DMS114 treated with DMSO at 0.1 percent for 48 hours (cell line): ENCODE results near the gene EFNA5.

Source experiments
- DNase-seq: peaks from one replicate; lab custom pipeline; 2025; ENCODE audit not compliant: unreplicated experiment; lab: John Stamatoyannopoulos, UW

Gene EFNA5

DNA sequence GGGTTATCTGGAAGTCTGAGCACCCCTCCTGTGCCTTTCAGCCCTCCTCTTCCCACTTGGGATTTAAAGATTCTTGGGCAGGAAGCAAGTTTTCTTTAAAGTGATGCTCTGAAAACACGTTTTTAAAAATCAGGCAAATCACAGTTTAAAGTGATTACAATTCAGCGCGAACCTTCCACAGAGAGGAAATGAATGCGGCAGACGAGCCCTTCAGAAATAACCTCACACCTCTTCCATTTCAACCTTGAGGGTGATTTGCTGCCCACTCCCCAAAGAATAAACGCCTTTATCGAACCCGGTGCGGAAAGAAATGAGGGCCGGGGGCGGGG, 2.3 kb upstream of the EFNA5 start:
- DNase-seq = no peak

GRCh38 chr5:107672211-107673038, 1.7 kb upstream of the EFNA5 start:
- DNase-seq = peak; percentile 79

DNA sequence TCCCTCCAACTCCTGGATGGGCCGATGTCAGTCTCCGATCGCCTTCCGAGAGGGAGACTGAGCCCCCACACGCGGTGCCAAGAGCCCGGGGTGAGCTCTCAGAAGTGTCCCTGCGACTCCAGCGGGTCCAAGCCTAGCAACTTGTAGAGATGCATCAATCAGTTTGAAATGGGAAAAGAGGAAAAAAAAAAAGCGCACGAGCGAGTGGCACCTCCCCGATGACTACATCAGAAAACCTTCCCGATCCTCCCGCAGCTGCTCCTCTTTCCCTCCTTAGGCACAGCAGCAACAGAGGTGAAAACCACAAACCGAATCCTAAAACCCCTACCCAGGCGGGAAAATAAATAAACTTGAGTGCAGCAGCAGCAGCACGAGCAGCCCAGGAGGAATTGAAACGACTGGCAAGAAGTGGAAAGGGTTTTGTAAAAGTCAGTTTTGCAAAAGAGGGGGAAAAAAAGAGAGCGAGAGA, 1.0 kb upstream of the EFNA5 start:
- peak; percentile 73 for DNase-seq

DNA sequence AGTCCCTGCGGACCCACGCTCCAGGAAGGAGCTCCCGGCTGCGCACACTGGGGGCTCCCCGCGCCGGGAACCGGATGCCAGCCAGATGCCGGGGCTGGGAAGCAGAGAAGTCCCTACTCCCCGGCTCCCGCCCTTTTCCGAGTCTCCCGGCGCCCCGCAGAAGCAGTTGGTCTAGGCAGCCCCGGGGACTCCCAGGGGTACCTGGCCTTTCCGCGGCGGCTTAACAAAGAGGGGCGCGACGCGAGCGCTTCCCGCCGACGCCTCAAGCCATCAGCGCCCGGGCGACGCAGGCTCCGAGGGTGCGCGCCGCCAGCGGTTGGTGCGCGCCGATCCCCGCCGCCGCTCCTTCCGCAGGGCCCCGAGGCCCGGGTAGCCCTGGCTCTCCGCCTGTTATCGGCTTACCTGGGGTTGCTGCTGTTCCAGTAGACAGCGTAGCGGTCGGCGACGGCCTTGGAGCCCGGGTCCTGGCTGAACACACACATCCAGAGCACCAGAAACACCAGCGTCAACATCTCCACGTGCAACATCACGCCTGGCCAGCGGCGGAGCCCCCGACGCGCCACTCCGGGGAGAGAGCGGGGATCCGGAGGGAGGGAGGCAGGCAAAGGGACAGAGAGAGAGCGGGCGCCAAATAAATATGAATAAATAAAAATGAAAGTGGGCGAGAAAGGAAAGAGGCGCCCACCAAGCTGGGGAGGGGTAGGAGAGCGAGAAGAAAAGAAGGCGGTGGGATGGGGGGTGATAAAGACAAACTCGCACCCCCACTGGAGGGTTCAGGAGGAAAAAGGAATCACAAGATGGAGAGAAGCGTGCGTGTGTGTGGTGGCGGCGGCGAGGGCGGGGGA, 428 bp downstream of the EFNA5 start:
- no peak for DNase-seq

DNA sequence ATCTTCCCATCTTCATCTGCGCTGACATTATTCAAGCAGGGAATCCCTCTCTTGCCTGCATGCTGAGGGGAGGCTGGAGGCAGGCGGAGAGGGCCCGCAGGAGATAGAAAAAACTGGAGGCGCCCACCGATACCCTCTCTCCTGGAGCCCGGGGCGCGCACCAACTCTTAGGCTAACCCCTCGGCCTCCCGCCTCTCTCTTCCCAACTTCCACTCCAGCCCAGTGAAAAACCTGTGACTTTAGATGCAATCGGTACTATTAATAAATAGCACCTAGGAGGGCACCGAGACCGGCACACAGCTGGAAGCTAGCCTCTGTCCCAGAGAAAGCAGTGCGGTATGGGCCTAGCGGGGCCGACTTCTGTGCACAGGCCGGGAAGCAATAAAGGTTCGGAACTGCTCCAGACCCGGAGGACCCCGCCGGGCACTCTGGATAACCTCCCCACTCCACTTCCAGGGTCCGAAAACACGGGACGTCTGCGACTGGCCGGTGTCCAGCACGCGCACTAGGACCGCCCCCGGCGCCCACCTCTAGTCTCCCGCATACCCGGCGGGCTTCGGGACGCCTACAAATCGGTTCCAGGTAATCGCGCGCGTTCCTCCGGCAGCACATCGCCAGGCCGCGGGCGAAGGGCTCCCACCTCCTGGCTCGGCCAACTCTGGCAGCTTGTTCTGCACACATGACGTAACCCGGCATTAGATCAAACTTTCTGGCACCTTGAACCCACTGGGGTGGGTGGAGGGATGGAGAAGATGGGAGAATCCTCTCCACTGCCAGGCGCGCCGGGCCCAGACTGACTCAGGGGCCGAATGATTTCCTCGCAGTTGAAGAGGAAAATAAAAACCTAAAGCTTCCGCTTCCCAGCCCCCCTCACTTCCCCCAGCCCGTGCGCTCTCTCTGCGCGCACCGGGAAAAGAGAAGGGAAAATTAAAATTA, 1.4 kb downstream of the EFNA5 start:
- DNase-seq = no peak

DNA sequence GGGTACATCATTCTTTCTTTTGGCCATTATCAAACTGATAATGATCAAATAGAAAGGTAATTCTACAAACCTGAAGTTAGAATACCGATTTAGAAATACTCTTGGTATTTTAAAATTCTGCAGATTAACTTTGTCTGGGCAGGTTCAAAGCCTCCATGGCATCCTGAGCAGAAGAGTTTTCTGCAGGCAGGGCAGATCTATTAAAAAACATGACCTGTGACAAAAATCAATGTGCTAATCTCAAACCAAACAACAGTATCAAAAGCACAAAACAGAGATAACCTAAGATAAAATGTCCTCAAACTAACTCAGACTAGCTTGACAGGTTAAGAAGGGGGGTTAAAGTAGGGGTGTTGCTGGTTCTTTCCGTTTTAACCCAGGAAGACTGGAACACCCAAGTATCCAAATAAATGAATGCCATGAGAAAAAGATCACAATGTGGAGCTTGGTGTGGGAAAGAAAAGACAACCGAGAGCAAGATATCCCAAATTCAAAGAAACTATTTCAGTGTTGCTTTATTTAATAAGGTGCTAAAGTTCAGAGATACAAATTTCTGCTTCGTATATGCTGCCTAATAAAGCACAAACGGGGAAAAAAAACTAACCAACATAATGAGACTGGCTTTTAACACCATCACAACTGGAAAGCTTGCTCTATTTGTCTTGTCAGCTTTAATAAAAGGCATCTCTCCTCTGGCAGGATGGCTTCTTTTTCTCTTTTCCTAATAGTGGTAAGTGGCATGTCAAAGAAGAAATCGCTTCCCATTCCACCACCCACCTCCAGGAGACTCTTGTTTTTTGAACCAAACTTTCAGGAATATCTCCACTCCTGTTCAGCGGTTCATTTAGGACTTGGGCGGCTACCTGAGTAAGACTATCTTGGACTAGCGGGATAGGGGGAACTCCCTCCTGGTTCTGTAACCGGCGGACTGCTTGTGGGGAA, 2.3 kb downstream of the EFNA5 start:
- DNase-seq = no peak

DNA sequence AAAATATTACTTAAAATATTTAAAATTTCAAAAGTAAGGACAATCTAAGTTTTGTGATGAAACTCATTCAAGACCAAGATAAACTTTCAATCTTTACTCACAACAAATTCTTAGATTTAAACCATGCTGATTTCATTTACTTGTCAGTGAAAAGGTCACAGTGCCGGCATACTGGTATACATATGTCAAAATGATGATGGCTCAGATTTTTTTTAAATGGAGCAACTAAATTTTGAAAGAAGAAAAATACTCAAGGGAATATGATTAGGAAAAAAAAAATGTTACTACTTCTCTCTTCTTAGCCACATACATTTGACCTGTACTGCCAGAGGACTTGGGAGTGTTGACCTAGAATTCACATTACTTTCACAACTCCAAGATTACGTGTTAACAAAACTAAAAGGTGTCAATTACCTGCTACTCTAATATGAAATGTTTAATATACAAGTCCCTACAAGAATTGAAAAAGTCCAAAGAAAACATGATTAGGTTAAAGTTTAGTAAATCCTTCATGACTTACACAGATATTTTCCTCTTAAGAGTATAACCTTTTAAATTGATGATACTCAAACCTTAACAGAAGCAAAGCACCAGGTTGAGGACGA, 4.6 kb downstream of the EFNA5 start:
- DNase-seq = no peak

DNA sequence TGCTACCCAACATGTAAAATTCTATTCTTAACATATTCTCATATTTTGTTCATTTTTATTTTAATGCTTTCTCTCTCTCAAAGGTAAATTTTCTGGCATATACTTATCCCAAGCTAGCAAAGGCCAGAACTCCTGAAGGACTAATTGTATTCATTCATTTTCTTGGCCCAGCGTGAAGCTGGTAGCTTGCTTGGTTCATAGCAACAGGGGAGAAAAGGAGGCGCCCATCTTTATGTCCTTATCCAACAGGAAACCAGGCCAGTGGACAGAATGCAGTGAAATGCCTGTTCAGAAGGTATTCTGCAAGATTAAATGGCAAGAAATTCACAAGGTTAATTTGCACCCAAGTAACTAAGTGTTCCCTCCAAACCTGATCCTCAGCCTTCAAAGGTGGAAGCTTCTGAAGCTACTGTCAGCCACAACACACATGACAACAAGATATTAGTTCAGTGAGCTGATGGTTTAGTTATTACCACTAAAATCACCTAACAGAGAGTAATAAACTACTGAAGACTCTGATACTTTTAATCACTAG, 5.6 kb downstream of the EFNA5 start:
- DNase-seq = no peak

- no peak for DNase-seq
Observed at GRCh38 chr5:107663697-107664096, 7.0 kb downstream of the EFNA5 start.

- DNase-seq = no peak
Observed at GRCh38 chr5:107661650-107662044, 9.1 kb downstream of the EFNA5 start.

DNA sequence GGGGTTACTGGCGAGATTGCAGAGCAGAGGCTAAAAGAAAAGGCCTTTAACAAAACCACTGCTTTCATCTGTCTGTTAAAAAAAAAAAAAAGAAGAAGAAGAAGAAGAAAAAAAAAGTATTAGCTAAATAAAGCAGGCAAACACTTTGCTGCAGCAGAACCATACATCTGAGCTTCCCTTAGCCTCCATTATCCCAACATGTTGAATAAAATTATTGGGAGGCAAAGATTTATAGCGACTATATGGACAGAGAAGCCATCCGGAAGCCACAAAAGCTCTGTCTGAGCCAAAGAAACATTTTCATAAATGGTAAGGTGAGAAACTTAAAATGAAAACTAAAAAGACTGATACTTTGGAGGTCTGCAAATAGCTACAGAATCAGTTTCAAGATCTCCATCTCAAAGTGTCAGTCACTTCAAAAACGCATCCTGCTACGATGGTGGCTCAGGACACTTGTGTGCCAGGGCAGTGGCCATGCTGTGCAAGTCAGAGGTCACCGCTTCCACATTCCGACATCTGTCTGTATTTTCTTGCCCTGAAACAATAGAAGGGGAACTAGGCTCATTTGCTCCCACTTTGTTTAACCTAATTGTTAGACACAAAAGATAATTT, 9.6 kb downstream of the EFNA5 start:
- no peak for DNase-seq

GRCh38 chr5:107658528-107658927, 12.2 kb downstream of the EFNA5 start:
- DNase-seq = no peak

DNA sequence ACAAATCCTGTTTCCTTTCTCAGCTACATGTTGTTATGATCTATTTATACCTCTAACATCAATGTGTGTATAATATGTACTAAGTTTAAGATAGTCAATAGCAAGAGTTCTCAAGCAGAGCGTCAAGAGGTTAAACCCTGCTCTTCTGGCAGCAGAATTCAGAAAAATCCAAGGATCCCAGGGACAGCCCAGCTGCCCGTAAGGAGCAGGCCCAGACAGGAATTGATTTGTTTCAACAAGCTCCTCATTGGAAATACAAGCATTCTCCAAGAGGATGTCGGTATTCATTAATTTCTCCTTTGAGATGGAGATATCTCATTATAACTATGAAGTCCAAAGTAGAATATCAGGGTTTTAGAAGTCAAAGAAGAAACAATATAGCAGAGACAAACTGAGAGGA, 14.9 kb downstream of the EFNA5 start:
- DNase-seq = no peak

GRCh38 chr5:107654827-107655226, 15.9 kb downstream of the EFNA5 start:
- DNase-seq = no peak

DNA sequence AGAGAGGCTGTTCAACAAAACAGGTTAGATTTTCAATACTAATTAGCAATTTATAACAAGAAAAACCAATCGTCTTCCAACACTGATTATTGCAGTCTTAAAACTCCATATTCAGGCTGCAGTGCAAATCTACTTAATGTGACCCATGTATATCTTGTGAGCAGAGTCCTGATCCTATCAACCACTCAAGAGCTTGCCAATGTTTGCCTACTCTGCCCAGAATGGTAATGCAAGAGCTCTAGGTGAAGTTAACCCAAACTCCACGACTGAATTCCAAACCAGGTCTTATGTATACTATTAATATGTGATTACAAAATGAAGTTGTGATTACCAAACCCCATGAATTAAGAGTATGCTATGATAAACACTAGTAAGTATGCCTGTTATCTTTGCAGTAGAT, 17.1 kb downstream of the EFNA5 start:
- DNase-seq = no peak

DNA sequence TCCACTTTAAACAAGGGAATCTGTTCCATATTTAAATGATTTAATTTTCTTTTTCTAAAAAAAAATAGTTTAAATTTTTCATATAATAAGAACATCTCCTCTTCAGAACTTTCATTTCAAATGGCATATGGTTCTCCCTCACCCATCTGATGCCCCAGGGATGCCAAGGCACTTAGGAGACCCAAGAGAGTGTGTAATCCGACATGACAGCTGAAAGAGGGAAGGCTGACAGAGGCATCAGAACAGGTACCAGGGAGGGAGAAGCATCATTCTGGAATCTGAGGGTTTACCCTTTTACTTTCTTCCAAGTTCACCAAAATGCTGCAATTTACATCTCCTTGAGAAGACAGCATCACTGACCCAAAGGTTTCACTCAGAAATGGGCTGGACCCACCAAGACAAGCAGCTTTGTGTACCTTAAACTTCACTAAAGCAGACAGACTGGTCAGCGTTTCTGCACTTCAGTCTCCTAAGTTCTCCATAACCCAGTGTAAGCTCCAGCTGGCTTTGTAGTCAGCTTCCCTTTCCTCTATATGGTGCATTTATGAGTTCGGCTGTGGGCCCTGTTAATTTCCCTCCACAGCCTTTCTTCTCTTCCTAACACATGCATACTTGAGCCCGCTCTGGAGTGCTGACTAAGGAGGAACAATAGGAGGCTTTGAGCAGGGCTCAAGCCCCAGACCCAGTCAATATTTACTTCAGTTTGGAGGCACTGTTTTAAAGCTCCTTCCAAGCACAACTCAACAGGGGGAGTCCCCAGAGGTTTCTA, 17.7 kb downstream of the EFNA5 start:
- no peak for DNase-seq

DNA sequence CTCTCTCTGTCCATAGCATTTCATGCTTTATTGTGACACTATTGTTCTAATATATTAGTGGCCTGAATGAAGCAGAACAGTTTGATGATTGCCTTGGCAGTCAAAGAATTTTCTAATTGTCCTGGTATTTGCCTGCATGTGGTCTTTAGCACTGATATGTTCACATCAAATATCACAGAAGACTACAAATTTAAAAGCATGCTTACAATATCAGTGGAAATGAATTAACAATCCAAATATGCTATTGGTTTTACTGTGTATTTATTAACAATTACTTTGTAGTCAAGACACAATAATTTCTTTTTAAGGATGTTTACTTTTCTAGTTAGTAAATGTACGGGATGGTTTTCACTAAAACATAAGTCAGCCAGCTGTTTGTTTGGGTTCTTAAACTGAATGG, 18.3 kb downstream of the EFNA5 start:
- no peak for DNase-seq

DNA sequence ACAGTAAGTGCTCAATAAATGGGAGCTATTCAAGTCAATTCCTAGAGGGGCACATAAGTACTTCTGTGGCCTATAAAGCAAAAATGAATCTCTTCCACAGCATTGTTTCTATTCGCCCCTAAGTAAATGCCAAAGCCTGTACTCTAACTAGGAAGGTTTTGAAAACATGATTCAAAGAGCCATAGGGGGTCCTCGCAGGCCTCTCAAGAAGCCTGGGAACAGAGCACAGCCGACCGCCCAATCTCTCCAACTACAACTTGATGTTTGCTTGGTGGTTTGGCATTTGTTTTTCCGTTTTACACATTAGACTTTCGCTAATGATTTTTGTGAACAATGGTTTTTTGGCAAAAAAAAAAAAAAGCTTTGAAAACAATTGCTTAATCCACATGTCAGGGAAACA, 19.4 kb downstream of the EFNA5 start:
- no peak for DNase-seq
